GM12878 (cell line): ENCODE data around the gene MARCKSL1. TPM values are rescaled to one million over a fixed set of nuclear protein-coding genes. Genes with fewer than 3 reads are reported as not detected.
A peak's percentile ranks its signal among the peaks of the same experiment; 100 is the strongest.

Experiments
- ATAC-seq: fragments of 200-7000 bp; cut with Tn5 transposase; 3 replicates; pipeline ENCODE4 v1.9.1; 2020; ENCODE audit warnings: mild to moderate bottlenecking, moderate library complexity
- BruUV-seq: library from RNA; stranded (reverse); fragments of 400-500 nt; replicated peaks from 2 replicates; lab custom pipeline; 2021; lab: Mats Ljungman, UMichigan
- CTCF ChIA-PET: fragments of 300-600 bp; sonication (Branson Sonifier 250); formaldehyde crosslinking; extraction: SDS; loops from one replicate; lab custom pipeline; 2021; ENCODE audit warnings: inconsistent platforms; lab: Yijun Ruan, JAX
- POLR2A ChIA-PET: fragments of 350-600 bp; formaldehyde crosslinking; extraction: SDS; loops from one replicate; lab custom pipeline; 2021; ENCODE audit warnings: inconsistent platforms; lab: Charles Lee
- RAD21 ChIA-PET: fragments of 300-600 bp; sonication (Branson Sonifier 250); formaldehyde crosslinking; loops from one replicate; lab custom pipeline; 2023; ENCODE audit warnings: antibody characterized with exemption; ENCODE audit not compliant: unreplicated experiment; lab: Charles Lee
- SMC1A ChIA-PET: fragments of 300-600 bp; sonication (Branson Sonifier 250); formaldehyde crosslinking; loops from one replicate; lab custom pipeline; 2023; ENCODE audit not compliant: unreplicated experiment, uncharacterized antibody; lab: Charles Lee
- DNase-seq: peaks from one replicate; pipeline ENCODE4 v3.0.0-alpha.2; 2011; ENCODE audit warnings: low read depth, low spot score
- FAIRE-seq: peaks from 3 replicates; lab custom pipeline; 2011; peaks lifted over from hg19 to GRCh38; lab: Jason Lieb, UNC
- H2AFZ ChIP-seq: 2 replicates; pipeline ENCODE4 v1.6.0; 2011; ENCODE audit warnings: low read depth, low read length, control low read depth; ENCODE audit not compliant: control insufficient read depth
- H3K27ac ChIP-seq: 2 replicates; pipeline ENCODE4 v1.5.1; 2011; ENCODE audit warnings: control low read depth; ENCODE audit not compliant: control insufficient read depth, insufficient read depth
- H3K27me3 ChIP-seq, 2 experiments: replicated peaks in 1 of 2; 2 replicates each; pipeline versions ENCODE4 v1.6.0 to v1.6.1; 2011; ENCODE audit warnings: low read length in 1 of 2; ENCODE audit not compliant: control insufficient read depth in 2 of 2, insufficient read depth in 2 of 2
- H3K36me3 ChIP-seq, 2 experiments: 2 replicates each; pipeline ENCODE4 v1.5.1; 2011; ENCODE audit warnings: low read length in 1 of 2; ENCODE audit not compliant: control insufficient read depth in 2 of 2, insufficient read depth in 2 of 2
- H3K4me1 ChIP-seq: 2 replicates; pipeline ENCODE4 v1.6.1; 2011; ENCODE audit warnings: mild to moderate bottlenecking, low read length, moderate library complexity, mixed read lengths; ENCODE audit not compliant: control insufficient read depth, insufficient read depth
- H3K4me2 ChIP-seq: 2 replicates; pipeline ENCODE4 v1.6.0; 2011; ENCODE audit warnings: control low read depth; ENCODE audit not compliant: control insufficient read depth, insufficient read depth
- H3K4me3 ChIP-seq: fragments of 200-600 bp; sonication (generic); 2 replicates; pipeline ENCODE4 v1.5.1; 2016
- H3K79me2 ChIP-seq: 2 replicates; pipeline ENCODE4 v1.6.0; 2011; ENCODE audit warnings: low read length; ENCODE audit not compliant: control insufficient read depth, insufficient read depth
- H3K9ac ChIP-seq: 2 replicates; pipeline ENCODE4 v1.8.0; 2011; ENCODE audit warnings: low read length, control low read depth, mixed read lengths; ENCODE audit not compliant: control insufficient read depth, insufficient read depth
- H3K9me3 ChIP-seq: replicated peaks from 3 replicates; pipeline ENCODE4 v1.5.1; 2011; ENCODE audit warnings: mild to moderate bottlenecking, low read length; ENCODE audit not compliant: control insufficient read depth, insufficient read depth
- H4K20me1 ChIP-seq: 2 replicates; pipeline ENCODE4 v1.6.0; 2011; ENCODE audit not compliant: control insufficient read depth, insufficient read depth
- ASH2L ChIP-seq: fragments of 300-600, 200-600 bp; sonication (generic); IDR thresholded peaks from 2 replicates; pipeline ENCODE4 v1.6.1; 2017; ENCODE audit warnings: low read depth, mild to moderate bottlenecking, borderline replicate concordance
- ATF7 ChIP-seq: fragments of 450-650 bp; IDR thresholded peaks from 2 replicates; pipeline ENCODE4 v1.6.1; 2016; ENCODE audit warnings: low read depth, mild to moderate bottlenecking
- CBX5 ChIP-seq: sonication (generic); IDR thresholded peaks from 2 replicates; pipeline ENCODE4 v1.6.1; 2016; ENCODE audit warnings: low read depth, moderate library complexity, mild to moderate bottlenecking, inconsistent platforms
- FOXK2 ChIP-seq: fragments of 450-650 bp; IDR thresholded peaks from 2 replicates; pipeline ENCODE4 v1.6.1; 2017; ENCODE audit warnings: mild to moderate bottlenecking, moderate library complexity
- KAT2A ChIP-seq: conservative IDR thresholded peaks from 2 replicates; pipeline ENCODE4 v1.6.1; 2011; ENCODE audit warnings: low read depth, low read length; ENCODE audit not compliant: control insufficient read depth
- NRF1 ChIP-seq: conservative IDR thresholded peaks from 2 replicates; pipeline ENCODE4 v1.6.1; 2011; ENCODE audit warnings: mild to moderate bottlenecking, low read depth, low read length, improper control_type of control experiment
- POLR2A ChIP-seq: IDR thresholded peaks from 2 replicates; pipeline ENCODE4 v1.6.1; 2011; ENCODE audit warnings: low read depth, mild to moderate bottlenecking, low read length
- RB1 ChIP-seq: fragments of 450-650 bp; formaldehyde crosslinking; IDR thresholded peaks from 2 replicates; pipeline ENCODE4 v1.6.1; 2017; ENCODE audit warnings: mild to moderate bottlenecking, borderline replicate concordance
- RUNX3 ChIP-seq: IDR thresholded peaks from 2 replicates; pipeline ENCODE4 v1.6.1; 2012; ENCODE audit warnings: low read length, inconsistent platforms
- SMC3 ChIP-seq: IDR thresholded peaks from 2 replicates; pipeline ENCODE4 v1.6.1; 2011; ENCODE audit warnings: low read length, improper control_type of control experiment, borderline replicate concordance
- WGBS: methylation state at CpG from one replicate; pipeline ENCODE4 v1.1.6; 2016; ENCODE audit warnings: low lambda C conversion rate; ENCODE audit not compliant: insufficient replicate concordance, insufficient coverage; ENCODE audit errors: missing lambda C conversion rate; 5-methylcytosine and 5-hydroxymethylcytosine counted together
- in situ Hi-C: fragments of 300-500 bp; cut with MboI; formaldehyde crosslinking; loops from 9 replicates; pipeline ENCODE4 v1.14.3; 2018; ENCODE audit warnings: mixed read lengths
- intact Hi-C: fragments of 100-400 bp; cut with micrococcal nuclease; formaldehyde crosslinking; loops from one replicate; pipeline ENCODE4 v1.14.2; 2022; ENCODE audit not compliant: unreplicated experiment
- polyA plus RNA-seq, 11 experiments: library from polyadenylated mRNA; depleted of rRNA in 4 of 11; unstranded in 6 of 11; stranded (reverse) in 5 of 11; fragments of >200 nt; fragmentation: Nextera tagmentation in 4 of 11; fragmentation: Illumina TruSeq in 1 of 11; extraction: Ambion mirVana in 4 of 11; extraction: Trizol in 1 of 11; gene quantifications; 1 replicate in 1 of 11; 2 replicates in 10 of 11; pipeline versions ENCODE4 v1.2.1 to v1.2.3, GENCODE V29; 2011 to 2016; ENCODE audit warnings: inconsistent platforms in 2 of 11, missing spikeins in 2 of 11, low read depth in 1 of 11
- total RNA-seq, 4 experiments: library from RNA; depleted of rRNA in 3 of 4; stranded (reverse); fragments of >200 nt in 3 of 4; fragmentation: Illumina TruSeq in 1 of 4; extraction: Trizol in 1 of 4; gene quantifications; 2 replicates each; pipeline versions ENCODE4 v1.2.1 to v1.2.3, GENCODE V29; 2013 to 2021
- TF ChIP-seq, protein P1 (sequence below): IDR thresholded peaks from 2 replicates; pipeline ENCODE4 v1.6.1; 2012; ENCODE audit warnings: low read length, inconsistent platforms
- TF ChIP-seq, protein P2 (sequence below): fragments of 450-650 bp; IDR thresholded peaks from 2 replicates; pipeline ENCODE4 v1.6.1; 2017; ENCODE audit warnings: mild to moderate bottlenecking, low read depth, inconsistent platforms; ENCODE audit not compliant: poor library complexity, severe bottlenecking
- TF ChIP-seq, protein P3 (sequence below): fragments of 450-650 bp; IDR thresholded peaks from 2 replicates; pipeline ENCODE4 v1.6.1; 2017; ENCODE audit warnings: mild to moderate bottlenecking
- TF ChIP-seq, protein P4 (sequence below): fragments of 450-650 bp; formaldehyde crosslinking; IDR thresholded peaks from 2 replicates; pipeline ENCODE4 v1.4.0; 2020; ENCODE audit warnings: mild to moderate bottlenecking, moderate library complexity

MARCKSL1 gene
- total and polyA plus RNA-seq, 10 of the 15 experiments (the other 5 are each of a cell fraction or from before 2014, with no cell fraction given): 14.5 to 225 (median 158) TPM

DNA sequence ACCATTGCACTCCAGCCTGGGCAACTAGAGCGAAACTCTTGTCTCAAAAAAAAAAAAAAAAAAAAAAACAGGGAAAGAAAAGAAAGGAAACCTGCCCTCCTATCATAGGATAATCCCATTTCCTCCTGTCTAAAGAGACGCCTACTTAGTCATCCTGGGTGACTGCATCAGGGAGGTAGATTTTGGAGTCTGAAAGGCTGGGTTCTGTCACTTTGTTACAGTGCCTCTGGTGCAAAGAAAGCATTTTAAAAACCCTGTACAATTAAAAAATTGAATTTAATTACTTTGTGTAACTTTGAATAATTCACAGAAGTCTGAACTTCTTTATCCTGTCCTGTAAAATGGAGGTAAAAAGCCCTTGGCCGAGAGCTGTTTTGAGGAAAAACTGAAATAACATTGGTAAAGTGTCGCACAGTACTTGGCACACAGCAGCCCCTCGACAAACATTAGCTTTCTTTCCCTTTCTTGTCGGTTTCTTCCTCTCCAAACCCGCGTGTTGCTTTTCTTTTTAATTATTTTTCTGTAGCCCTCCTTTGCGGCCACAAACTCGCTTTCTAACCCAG, 44.8 kb downstream of the MARCKSL1 start (continued):
- TF ChIP-seq ASH2L: no peak
- TF ChIP-seq RB1: no peak
- TF ChIP-seq CBX5: no peak
- TF ChIP-seq RUNX3: 0 out of 2 replicates have a peak, but pooled peaks have one; percentile 14
- TF ChIP-seq, protein P1, sequence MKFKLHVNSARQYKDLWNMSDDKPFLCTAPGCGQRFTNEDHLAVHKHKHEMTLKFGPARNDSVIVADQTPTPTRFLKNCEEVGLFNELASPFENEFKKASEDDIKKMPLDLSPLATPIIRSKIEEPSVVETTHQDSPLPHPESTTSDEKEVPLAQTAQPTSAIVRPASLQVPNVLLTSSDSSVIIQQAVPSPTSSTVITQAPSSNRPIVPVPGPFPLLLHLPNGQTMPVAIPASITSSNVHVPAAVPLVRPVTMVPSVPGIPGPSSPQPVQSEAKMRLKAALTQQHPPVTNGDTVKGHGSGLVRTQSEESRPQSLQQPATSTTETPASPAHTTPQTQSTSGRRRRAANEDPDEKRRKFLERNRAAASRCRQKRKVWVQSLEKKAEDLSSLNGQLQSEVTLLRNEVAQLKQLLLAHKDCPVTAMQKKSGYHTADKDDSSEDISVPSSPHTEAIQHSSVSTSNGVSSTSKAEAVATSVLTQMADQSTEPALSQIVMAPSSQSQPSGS: no peak
- TF ChIP-seq, all 136 proteins: peak for 5

DNA sequence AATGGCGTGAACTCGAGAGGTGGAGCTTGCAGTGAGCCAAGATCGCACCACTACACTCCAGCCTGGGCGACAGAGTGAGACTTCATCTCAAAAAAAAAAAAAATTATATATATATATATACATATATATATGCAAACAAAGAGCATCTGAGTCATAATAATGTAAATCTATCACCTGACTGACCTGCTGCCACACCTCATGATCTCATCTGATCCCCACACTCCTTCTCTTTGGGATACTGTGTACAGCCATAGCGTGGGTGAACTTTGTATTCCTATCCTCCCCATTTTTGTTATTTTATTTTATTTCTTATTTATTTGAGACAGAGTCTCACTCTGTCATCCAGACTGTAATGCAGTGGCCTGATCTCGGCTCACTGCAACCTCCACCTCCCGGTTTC, 46.8 kb downstream of the MARCKSL1 start:
- Histone ChIP-seq H3K9ac (no peak overlapping the region), H3K36me3 (peaks cover 0 to 8% of the 10 kb centered on the region in 2 experiments; a peak in 2 of 4 replicates), H3K27me3 (no peaks in the 10 kb centered on the region), H2AFZ (no peak overlapping the region), H3K4me2 (no peak overlapping the region), H4K20me1 (no peaks in the 10 kb centered on the region), H3K4me1 (peaks cover 3% of the 10 kb centered on the region; the same call in 1 of the 2 replicates), H3K27ac (no peak overlapping the region), H3K9me3 (no peaks in the 10 kb centered on the region), H3K4me3 (no peak overlapping the region), H3K79me2 (peaks cover 25% of the 10 kb centered on the region)
- ChIA-PET SMC1A (interaction anchor here (1.2 kb wide), 1 partner anchor 74 kb away, joined by 3 read pairs; no protein-coding TSS in a partner anchor), POLR2A (interaction anchor here (0.6 kb wide), 1 partner anchor 41 kb away, joined by 3 read pairs; no protein-coding TSS in a partner anchor), RAD21 (interaction anchor here (0.9 to 4.3 kb wide), 2 partner anchors 40 to 216 kb away, joined by 3 to 25 read pairs; partner anchors contain the start of gene LCK), CTCF (interaction anchor here (2.3 to 3.3 kb wide), 3 partner anchors 40 to 73 kb away, joined by 7 to 17 read pairs (median 14); no protein-coding TSS in a partner anchor)
- BruUV-seq: no TSS peak
- in situ Hi-C loops (no loop called here), intact Hi-C loops (no loop called here)
- no peak for FAIRE-seq
- 96% methylated on average over 7 of the region's 7 CpGs for WGBS
- no peak for ATAC-seq
- DNase-seq: no peak
- TF ChIP-seq ATF7: no peak
- TF ChIP-seq, protein P2, sequence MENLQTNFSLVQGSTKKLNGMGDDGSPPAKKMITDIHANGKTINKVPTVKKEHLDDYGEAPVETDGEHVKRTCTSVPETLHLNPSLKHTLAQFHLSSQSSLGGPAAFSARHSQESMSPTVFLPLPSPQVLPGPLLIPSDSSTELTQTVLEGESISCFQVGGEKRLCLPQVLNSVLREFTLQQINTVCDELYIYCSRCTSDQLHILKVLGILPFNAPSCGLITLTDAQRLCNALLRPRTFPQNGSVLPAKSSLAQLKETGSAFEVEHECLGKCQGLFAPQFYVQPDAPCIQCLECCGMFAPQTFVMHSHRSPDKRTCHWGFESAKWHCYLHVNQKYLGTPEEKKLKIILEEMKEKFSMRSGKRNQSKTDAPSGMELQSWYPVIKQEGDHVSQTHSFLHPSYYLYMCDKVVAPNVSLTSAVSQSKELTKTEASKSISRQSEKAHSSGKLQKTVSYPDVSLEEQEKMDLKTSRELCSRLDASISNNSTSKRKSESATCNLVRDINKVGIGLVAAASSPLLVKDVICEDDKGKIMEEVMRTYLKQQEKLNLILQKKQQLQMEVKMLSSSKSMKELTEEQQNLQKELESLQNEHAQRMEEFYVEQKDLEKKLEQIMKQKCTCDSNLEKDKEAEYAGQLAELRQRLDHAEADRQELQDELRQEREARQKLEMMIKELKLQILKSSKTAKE: no peak
- no peak for TF ChIP-seq SMC3
- TF ChIP-seq, protein P3, sequence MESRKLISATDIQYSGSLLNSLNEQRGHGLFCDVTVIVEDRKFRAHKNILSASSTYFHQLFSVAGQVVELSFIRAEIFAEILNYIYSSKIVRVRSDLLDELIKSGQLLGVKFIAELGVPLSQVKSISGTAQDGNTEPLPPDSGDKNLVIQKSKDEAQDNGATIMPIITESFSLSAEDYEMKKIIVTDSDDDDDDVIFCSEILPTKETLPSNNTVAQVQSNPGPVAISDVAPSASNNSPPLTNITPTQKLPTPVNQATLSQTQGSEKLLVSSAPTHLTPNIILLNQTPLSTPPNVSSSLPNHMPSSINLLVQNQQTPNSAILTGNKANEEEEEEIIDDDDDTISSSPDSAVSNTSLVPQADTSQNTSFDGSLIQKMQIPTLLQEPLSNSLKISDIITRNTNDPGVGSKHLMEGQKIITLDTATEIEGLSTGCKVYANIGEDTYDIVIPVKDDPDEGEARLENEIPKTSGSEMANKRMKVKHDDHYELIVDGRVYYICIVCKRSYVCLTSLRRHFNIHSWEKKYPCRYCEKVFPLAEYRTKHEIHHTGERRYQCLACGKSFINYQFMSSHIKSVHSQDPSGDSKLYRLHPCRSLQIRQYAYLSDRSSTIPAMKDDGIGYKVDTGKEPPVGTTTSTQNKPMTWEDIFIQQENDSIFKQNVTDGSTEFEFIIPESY: no peak
- TF ChIP-seq, protein P4, sequence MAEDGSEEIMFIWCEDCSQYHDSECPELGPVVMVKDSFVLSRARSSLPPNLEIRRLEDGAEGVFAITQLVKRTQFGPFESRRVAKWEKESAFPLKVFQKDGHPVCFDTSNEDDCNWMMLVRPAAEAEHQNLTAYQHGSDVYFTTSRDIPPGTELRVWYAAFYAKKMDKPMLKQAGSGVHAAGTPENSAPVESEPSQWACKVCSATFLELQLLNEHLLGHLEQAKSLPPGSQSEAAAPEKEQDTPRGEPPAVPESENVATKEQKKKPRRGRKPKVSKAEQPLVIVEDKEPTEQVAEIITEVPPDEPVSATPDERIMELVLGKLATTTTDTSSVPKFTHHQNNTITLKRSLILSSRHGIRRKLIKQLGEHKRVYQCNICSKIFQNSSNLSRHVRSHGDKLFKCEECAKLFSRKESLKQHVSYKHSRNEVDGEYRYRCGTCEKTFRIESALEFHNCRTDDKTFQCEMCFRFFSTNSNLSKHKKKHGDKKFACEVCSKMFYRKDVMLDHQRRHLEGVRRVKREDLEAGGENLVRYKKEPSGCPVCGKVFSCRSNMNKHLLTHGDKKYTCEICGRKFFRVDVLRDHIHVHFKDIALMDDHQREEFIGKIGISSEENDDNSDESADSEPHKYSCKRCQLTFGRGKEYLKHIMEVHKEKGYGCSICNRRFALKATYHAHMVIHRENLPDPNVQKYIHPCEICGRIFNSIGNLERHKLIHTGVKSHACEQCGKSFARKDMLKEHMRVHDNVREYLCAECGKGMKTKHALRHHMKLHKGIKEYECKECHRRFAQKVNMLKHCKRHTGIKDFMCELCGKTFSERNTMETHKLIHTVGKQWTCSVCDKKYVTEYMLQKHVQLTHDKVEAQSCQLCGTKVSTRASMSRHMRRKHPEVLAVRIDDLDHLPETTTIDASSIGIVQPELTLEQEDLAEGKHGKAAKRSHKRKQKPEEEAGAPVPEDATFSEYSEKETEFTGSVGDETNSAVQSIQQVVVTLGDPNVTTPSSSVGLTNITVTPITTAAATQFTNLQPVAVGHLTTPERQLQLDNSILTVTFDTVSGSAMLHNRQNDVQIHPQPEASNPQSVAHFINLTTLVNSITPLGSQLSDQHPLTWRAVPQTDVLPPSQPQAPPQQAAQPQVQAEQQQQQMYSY: no peak
- TF ChIP-seq KAT2A: no peak
- TF ChIP-seq POLR2A: no peak
- no peak for TF ChIP-seq NRF1
- TF ChIP-seq FOXK2: no peak
